VCaP (cell line): ENCODE measurements around the gene MCTP1.
"Not testable (repeated sequence)": the region's sequence is repeated elsewhere in the genome, so short reads cannot be mapped to it uniquely, and the experiment has no call there.

Experiments
- H3K27ac ChIP-seq: fragments of 450-650 bp; 2 replicates; pipeline ENCODE4 v1.5.1; 2017
- CTCF ChIP-seq: fragments of 450-650 bp; conservative IDR thresholded peaks from 2 replicates; pipeline ENCODE4 v1.5.1; 2017; ENCODE audit warnings: mild to moderate bottlenecking, moderate library complexity

The MCTP1 gene

DNA sequence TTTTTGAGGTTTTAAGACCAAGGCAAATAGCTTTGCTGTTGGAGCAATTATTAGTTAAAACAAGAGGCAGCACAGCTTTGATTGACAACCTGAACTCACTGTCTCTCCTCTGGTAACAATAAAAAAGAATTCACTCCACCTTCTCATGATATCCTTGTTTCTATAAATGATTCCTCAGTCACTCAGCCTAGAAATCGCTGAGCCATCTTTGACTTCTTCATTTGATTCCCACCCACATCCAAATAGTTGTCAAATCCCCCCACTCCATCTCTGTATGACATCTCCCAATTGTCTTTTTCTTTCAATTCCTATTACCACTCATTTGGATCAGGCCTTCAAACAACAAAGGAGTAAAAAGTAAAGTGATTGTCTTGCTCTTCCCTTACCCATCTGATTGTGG is 266.4 kb downstream of the MCTP1 start:
- no peak for TF ChIP-seq CTCF
- H3K27ac ChIP-seq: no peak overlapping the region

- no peak for TF ChIP-seq CTCF
- no peak overlapping the region for H3K27ac ChIP-seq
These were observed 275.1 kb downstream of the MCTP1 start for GRCh38 chr5:95009812-95010211.

GRCh38 chr5:95007921-95008597 is 276.8 kb downstream of the MCTP1 start:
- TF ChIP-seq CTCF: no peak
- H3K27ac ChIP-seq: no peak overlapping the region

DNA sequence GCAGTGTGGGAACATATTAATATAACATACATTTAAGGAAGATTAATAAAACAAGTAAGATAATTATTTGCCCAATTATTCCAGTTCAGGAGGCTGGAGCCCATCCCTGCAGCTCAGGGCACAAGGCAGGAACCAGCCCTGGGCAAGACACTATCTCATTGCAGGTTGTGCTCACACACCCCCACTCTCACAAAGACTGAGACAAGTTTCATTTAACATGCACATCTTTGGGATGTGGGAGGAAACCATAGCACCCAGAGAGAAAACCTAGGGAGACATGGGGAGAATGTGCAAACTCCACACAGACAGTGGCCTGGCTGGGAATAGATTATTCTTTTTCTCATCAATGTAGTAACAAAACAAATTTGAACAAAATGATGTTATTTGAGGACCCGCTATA is 279.1 kb downstream of the MCTP1 start:
- no peak overlapping the region for H3K27ac ChIP-seq

DNA sequence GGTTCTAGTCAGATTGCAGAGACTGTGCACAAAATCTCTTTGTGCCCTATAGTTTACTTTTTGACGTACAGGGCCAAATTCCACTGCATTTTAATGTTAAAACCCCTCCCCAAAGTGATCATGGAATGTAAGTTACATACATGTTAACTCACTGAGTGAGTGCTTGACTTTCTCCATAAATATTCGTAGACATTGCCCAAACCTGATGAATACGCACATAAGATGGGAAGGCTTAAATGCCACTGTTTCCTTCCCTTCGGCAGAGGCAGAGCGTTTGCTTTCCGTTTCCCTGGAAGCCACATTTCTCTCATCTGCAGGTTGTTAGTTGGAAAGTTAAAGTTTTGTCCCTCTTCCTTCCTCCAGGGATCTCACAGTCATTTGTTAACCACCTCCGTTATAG is 286.2 kb downstream of the MCTP1 start:
- TF ChIP-seq CTCF: no peak
- peak overlapping the region; percentile 39 for H3K27ac ChIP-seq

More for the DNA sequence above, 279.1 kb downstream of the MCTP1 start:
- no peak for TF ChIP-seq CTCF

- not testable (repeated sequence) for H3K27ac ChIP-seq
These were observed 290.4 kb downstream of the MCTP1 start for GRCh38 chr5:94994537-94994936.

GRCh38 chr5:94993491-94993890 is 291.4 kb downstream of the MCTP1 start:
- H3K27ac ChIP-seq: no peak overlapping the region
- TF ChIP-seq CTCF: no peak

DNA sequence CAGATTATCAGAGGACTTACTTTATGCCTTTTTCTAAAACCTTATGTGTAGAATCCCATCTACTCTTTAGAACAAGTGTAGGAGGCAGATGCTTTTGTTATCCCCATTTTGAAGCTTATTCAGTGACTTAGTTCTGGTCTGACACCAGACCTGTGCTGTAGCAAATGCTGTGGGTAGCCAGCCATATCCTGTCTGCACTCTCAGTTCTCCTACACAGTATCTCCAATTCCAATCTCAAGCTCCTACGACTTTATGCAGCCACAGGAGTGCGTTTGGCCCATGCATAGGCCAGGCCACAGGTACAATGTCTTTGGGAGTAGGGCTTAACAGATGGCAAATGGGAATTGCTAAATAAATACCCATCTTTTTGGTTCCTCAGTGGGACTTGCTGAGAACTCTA is 292.6 kb downstream of the MCTP1 start:
- no peak for TF ChIP-seq CTCF
- no peak overlapping the region for H3K27ac ChIP-seq
